ENCODE data around the gene OR2M4.

DNA sequence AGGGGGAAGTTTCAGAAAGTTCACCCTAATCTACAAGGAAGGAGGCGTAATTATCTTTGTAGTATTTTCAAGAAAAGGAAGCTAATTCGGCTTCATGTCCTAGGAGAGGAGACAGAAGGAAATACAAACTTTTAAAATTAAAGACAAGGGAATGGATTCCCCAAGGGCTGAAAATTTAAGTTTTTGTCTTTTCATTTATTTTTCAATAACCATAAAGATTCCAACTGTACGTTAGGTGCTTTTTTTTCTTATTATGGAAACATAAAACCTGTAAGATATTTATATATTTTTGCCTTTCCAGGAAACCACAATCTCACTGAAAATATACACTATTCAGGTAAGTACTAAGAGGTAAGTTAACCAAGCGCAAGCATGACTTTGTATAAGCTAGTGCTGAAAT, 34.3 kb upstream of the OR2M4 start, which contains the start of gene OR2M3:
- TF ChIP-seq POLR2A (IDR thresholded peaks at IDR 0.05; ENCODE audit: low read depth, low read length) (no peak), POLR2AphosphoS5 (IDR thresholded peaks at IDR 0.05; ENCODE audit: low read depth, low read length) (no peak), TAF1 (IDR thresholded peaks at IDR 0.05; ENCODE audit: borderline replicate concordance, low read depth, low read length) (no peak)

All from GM12892 (cell line).